PC-3 (cell line): ENCODE measurements around the gene FKBP11.

Experiments
- CTCF ChIP-seq: fragments of 300-600 bp; sonication (generic); conservative IDR thresholded peaks from 2 replicates; pipeline ENCODE4 v1.5.1; 2017; ENCODE audit warnings: antibody characterized with exemption, low read depth, mild to moderate bottlenecking, low read length
- EZH2 ChIP-seq: fragments of 300-600 bp; sonication (generic); IDR thresholded peaks from one replicate; pipeline ENCODE4 v1.6.1; 2017; ENCODE audit warnings: antibody characterized with exemption, mild to moderate bottlenecking, low read length; ENCODE audit not compliant: unreplicated experiment

GRCh38 chr12:48873096-48873495, 52.2 kb downstream of the FKBP11 start:
- TF ChIP-seq CTCF (no peak), EZH2 (no peak)
